ENCODE data around the gene PTK6.
"Not testable (repeated sequence)": the region's sequence is repeated elsewhere in the genome, so short reads cannot be mapped to it uniquely, and the experiment has no call there.

PTK6 gene

DNA sequence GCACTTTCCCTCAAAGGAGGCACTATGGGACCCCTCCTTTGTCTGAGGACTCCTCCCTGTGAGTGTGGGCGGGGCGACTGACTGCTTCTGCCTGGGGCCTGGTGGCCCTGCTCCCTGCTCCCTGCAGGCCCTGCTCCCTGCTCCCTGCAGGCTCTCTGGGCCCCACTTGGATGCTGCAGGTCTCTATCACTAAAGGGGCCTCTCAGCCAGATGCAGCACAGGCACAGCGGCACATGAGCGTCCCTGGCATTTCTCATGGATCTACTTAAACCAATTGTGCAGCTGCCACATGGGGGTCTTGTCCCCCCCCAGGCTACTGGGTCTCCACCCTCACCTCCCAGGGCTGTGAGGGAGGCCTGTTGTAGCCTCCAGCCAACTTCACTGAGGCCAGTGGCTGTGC, 46.1 kb downstream of the PTK6 start:
- DNase-seq, result no peak

DNA sequence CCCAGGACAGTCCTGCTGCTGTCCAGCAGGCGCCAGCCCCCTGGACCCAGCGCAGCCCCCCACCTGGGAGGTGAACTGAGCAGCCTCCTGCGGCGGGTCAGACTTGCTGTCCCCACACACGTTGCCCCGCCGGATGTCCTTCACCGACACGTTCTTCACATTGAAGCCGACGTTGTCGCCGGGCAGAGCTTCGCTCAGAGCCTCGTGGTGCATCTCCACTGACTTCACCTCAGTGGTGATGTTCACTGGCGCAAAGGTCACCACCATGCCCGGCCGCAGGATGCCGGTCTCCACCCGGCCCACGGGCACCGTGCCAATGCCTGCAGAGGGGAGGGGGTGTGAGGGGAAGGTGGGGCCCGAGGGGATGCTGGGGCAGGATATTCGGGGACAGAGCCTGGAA, 46.8 kb downstream of the PTK6 start:
- no peak for DNase-seq

DNA sequence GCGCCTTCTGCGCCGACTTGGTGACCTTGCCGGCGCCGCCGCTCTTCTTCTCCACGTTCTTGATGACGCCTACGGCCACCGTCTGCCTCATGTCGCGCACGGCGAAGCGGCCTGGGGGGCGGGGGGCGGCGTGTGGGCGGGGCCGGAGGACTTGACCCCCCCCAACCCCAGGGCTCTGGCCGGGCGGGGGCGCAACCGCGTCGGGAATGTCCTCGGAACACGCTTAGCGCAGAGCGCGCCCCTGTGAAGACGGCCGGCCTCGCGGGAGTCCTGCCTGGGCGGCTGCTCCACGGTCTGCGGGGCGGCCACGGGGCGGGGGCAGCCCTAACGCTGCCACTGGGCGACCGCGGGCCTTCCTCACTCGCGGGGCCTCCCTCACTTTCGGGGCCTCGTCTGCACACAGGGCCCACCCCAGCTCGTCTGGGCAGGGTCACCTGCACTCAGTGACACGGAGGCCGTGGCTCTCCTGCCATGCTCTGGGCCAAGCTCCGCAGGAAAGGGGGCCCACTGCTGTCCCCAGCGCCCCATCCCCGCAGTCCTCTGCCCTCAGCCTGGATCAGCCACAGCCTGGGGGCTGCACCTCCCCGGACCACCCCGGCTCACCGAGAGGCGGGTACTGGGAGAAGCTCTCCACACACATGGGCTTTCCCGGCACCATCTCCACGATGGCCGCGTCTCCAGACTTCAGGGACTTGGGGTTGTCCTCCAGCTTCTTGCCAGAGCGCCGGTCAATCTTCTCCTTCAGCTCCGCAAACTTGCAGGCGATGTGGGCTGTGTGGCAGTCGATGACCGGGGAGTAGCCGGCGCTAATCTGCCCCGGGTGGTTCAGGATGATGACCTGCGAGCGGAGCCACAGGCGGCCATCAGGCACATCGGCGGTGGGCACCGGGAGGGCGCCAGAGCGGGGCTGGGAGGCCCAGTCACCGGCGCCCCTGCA, 48.6 kb downstream of the PTK6 start:
- no peak for DNase-seq

DNA sequence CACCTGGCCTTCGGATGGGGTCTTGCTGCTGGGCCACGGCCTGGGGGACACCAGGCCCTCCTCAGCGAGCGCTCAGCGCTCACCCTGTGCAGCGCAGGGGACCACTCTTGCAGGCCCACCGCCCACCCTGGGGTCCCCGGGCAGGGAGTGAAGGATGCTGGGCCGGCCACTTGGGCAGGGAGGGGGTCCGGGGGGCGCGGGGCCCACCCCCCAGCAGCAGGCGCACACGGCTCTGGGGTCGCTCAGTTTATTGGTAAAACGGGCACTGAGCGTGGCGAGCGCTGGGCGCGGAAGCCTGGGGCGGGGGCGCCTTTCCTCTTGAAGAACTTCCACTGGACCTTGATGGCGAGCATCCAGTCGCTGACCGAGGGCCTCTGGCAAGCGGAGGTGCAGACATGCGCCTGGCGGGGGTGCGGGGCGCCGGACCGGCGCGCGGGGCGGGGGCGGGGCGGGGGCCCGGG, 49.4 kb downstream of the PTK6 start:
- DNase-seq, result no peak

DNA sequence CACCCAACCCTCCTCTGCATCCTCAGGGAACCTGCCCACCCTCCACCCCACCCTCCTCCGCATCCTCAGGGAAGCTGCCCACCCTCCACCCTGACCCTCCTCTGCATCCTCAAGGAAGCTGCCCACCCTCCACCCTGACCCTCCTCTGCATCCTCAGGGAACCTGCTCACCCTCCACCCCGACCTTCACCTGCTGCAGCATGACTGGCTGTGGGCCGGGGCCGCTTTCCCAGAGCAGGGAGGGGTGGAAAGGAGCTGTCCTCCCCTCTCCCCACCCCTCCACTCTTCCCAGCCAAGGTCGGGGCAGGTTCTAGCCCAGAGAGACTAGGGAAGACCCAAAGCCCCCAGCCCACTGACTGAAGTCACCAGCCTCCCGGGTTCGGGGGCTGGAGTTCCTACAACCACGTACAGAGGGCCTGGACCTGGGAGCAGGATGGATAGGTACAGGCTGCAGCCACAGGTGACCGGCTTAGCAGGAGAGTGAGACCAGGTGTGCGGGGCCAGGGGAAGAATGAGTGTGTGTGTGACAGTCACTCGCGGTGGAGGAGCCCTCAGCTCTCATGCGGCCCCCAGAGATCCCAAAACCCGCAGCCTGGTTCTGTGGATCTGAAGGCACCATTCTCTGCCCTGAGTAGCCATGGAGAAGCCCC, 49.9 kb downstream of the PTK6 start:
- no peak for DNase-seq

DNA sequence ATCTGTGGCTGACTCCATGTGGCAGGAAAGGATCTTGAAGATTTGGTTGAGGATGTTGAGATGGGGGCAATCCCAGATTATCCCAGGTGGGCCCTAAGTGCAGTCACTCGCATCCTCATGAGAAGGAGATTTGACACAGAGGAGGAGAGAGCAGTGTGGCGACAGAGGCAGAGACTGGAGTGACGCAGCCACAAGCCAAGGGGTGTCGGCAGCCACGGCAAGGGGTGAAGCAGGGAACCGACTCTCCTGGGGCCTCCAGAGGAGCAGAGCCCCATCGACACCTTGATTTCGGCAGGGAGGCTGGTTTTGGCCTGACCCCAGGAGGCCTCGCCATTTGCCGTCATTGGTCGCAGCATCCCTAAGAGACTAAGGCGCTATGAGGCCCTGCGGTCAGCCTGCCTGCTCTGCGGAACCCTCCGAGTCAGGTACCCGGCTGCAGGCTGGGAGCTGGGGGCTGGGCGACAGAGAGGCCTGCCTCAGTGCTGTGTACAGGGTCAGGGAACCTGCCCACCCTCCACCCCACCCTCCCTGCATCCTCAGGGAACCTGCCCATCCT, 50.8 kb downstream of the PTK6 start:
- DNase-seq, result no peak

DNA sequence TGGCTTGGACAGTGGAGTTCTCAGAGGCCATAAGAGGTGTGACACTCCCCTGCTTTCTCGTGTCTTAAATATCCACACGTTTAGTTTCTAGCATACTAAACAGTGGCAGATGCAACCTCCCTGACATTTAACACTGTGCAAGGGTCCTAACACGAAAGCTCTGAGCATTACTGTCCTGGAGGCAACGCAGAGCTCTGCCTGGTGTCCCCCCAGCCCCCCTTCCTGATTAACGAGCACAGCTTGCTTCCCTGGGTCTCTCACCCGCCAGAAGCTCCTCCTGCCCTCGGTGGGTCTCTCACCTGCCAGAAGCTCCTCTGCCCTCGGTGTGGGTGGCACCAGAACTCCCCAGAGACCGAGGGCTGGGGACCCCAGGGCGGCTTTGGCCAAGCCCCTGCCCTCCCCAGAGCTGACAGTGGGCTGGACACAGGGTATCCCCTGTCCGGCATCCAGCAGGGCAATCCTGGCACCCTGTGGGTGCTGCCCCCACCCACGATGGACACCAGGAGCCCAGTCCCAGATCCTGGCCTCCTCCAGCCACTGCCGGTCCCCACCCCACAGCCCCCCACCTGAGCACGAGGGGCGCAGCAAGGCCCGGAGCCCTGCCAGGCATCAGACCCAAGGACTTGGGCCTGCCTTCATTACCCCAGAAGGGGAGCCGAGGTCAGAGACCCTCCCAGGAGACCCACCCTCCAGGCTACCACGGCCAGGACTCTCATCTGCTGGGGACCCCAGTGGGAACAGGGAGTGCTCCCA, 52.3 kb downstream of the PTK6 start:
- no peak for DNase-seq

DNA sequence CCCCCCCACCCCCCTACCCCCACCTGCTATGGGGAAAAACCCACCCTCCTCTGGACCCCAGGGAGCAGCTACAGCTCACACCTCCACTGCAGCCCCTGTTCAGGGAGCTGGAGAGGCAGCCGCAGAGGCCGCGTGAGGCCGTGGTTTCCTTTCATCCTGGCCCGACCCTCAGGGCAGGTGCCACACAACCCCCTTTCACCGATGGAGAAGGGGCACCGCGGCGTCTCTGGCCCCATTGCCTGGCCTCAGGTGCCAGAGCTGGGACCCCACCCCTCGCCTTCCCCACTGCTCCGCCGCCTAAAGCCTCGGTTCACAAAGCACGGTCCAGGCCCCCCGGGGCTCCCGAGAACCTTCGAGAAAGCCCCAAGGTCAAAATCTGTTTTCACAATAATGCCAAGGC, 52.9 kb downstream of the PTK6 start:
- no peak for DNase-seq

DNA sequence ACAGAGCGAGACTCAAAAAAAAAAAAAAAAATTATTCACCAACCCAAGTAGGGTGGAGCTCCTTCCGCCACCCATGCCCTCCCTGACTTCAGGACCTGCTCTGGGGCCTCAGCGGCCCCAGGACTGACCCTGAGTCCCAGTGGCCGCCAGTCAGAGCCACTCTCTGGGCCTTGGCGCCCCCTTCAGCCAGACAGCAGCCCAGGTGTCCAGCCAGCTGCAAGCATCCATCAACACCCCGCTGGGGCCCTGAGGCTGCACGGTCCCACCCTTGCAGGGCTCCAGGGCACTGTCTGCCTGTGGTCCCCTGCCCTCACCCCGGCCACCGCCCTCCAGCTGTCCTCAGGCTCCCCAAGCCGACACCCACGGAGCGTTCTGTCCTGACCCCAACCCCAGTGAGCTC, 53.3 kb downstream of the PTK6 start:
- DNase-seq, result no peak

DNA sequence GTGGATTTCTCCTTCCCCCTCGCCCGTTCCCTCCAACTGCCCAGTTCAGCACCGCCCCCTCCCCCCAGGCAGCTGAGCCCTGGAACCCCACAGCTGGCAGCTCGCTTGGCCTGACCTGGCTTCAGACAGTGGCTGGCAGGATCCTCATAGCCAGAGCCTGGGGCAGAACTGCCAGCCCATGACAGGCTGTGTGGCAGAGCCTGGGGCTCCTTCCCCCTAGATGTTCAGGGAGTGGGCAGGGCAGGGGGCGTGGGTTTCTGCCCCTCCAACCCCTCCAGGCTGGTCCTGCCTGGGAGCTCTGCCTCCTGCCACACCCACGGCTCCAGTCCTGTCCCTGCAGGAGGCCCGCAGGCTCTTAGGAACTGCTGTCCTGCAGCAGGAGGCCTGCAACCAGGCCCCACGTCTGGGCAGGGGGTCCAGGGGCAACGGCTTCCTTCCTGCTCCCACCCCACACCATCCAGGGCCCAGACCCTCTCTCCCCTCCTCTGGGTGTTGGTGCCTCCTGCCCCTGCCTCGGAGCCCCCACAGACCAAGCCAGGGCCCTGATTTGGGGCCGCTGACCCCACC, 55.1 kb downstream of the PTK6 start:
- no peak for DNase-seq

DNA sequence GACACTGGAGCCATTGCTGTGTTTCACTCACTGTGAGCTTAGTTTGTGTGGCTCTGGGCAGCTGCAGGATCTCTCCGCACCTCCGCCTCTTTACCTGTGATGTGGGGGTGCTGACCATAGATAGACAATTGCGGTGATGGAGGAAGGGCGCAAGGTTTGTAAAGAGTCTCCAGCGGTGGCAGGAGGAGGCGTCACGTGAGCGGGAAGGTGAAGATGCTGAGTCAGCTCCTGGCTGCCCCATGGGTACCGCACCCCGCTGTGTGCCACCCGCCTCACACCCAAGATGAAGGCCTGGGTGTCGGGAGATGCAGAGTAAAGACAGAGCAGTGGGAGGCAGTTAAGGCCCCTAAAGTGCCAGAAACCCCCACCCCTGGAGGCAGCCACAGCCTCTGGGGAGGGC, 55.7 kb downstream of the PTK6 start:
- no peak for DNase-seq

DNA sequence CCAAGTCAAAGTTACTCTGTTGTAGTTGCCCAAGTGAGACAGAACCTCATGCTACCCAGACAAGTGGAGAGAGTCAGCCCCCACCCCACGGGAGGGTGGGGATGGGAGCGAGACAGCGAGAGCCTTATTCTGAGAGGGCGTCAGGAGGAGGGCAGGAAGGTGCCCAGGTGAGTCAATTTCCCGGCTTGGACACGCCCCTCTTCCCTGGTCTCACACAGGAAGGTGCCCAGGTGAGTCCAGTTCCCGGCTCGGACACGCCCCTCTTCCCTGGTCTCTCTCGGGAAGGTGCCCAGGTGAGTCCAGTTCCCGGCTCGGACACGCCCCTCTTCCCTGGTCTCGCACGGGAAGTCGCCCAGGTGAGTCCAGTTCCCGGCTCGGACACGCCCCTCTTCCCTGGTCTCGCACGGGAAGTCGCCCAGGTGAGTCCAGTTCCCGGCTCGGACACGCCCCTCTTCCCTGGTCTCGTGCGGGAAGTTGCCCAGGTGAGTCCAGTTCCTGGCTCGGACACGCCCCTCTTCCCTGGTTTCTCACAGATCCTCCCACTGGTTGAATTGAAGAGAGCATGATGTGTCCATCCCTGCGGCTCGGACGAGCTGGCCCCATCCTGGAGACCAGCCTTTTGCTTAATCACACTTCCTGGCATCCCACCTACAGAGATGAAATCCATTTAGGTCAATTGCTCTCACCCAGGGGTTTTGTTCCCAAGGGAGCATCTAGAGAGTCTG, 57.3 kb downstream of the PTK6 start:
- not testable (repeated sequence) for DNase-seq

DNA sequence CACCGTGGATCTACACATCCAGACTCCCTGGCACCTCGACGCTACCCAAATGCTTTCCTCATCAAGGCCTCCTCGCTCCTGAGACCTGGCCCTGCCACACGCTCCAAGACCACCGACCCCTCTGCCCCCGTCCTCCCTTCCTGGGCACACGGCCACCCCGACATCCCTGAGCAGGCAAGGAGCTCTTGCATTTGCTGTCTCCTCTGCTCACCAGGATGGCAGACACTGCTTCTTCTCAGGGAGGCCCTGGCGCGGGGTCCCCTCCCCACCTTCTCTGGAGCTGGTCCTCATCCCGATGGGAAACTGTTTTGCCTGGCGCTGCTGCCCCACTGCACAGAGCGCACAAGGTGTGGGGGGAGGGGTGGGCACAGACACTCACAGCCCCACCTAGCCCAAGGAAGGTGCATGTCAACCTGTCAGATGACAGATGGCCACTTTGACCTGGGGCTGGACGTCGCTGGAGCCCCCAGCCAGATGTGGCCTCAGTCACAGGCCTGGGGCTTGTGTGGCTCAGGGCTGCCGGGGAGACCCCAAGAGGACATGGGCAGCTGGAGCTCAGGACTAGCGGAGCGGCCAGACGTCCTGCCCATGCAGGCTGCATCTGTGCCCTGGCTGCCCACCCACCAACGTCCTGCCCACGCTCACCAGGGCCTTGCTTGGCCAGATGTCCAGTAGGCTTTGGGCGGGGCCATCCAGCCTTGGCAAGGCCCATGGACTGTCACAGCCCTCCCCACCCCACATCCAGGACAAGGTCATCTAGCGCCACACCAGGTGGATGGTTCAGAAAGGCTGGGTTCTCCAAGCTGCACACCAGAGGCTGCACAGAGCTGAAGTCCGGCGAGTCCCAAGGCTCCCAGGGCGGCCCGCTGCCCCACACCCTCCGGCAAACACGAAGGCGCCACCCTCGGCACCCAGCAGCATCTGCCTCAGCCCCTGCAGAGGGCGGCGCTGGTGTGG, 58.6 kb downstream of the PTK6 start:
- no peak for DNase-seq

Measured in CD4-positive, alpha-beta T cell treated with Interleukin-15 for 1 hour (primary cell).